Left cardiac atrium (tissue), 4 donors: ENCODE data around the gene RD3L. TPM values are rescaled to one million over a fixed set of nuclear protein-coding genes. Genes with fewer than 3 reads are reported as not detected.

Experiments used
- ATAC-seq, 2 donors: fragments of 200-7000 bp; cut with Tn5 transposase; one replicate each; pipeline ENCODE4 v1.9.1; 2020; ENCODE audit warnings: mild to moderate bottlenecking in 2 of 2, moderate library complexity in 2 of 2
- DNase-seq: peaks from one replicate; pipeline ENCODE4 v3.0.0-alpha.2; 2020
- intact Hi-C, 2 donors: fragments of 100-400 bp; cut with DNase I; formaldehyde crosslinking; loops; one replicate each; pipeline versions ENCODE4 v1.14.1 to v1.15.1; 2022 to 2023
- total RNA-seq, 2 donors: library from RNA; stranded (reverse); fragmentation: NEBNext Ultra II Directional; extraction: Animal tissue kit (Norgen Biotek cat#: 25700); gene quantifications; one replicate each; pipeline ENCODE4 v1.2.1, GENCODE V29; 2021
- donor health status: DM: no; HTN: yes; CAD: no.
- donor health status: DM: no; HTN: yes; CAD: no; lungs with severe emphysema.
- donor health status: DM: yes; HTN: yes; CAD: no.
- donor health status: Dilated cardiomyopathy.

Gene RD3L
- total RNA-seq, 2 donors from 2014 or later, result 11.6 to 14.9 TPM

DNA sequence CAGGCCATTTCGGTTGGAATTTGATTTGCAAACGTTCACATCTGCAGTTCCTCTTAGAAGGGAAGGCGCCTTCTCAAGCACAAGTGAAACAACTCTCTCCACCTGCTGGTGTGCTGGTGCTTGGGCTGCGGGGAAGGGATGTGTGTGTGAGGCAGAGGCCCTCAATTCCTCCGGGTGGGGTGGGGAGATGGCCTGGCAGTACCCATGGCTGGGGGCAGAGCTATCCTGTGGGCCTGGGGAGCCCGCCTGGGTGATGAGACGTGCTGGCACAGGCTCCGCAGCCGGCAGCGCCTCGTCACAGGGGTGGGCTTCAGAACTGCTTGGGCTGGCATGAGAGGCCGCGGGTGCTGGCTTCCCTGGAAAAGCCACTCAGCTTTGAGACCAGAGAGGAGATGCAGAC lies 43.0 kb downstream of the RD3L start:
- DNase-seq (no peak), ATAC-seq (no peak)
- intact Hi-C loops, result loop anchor here in 1 of 2 donors (10.0 kb wide), 1 partner anchor 85 kb away; no protein-coding TSS in a partner anchor

- intact Hi-C loops, result loop anchor here in 1 of 2 donors (10.0 kb wide), 1 partner anchor 84 kb away; no protein-coding TSS in a partner anchor
- ATAC-seq, result no peak
These were observed 43.6 kb downstream of the RD3L start for GRCh38 chr14:103898711-103899110.

DNA sequence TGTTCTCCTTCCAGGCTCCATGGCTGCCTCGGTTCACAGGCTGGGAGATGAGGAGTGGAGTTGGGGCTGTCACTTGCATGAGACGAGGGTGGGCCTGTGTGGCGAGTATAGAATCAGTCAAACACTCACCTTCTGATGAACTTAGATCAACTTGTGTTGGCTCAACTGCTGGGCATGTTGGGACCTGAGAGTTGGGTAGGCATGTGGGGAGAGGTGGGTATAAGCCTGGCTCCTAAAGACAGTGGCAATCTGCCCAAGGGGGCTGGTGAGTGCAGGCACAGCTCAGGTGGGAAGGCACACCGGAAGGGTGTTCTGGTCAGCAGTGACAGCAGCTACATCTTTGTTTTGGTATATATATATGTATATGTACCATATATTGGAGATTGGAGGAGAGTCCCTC lies 44.1 kb downstream of the RD3L start:
- ATAC-seq, result no peak
- DNase-seq, result no peak
- intact Hi-C loops, result loop anchor here in 1 of 2 donors (10.0 kb wide), 1 partner anchor 83 kb away; no protein-coding TSS in a partner anchor

More at GRCh38 chr14:103898711-103899110, 43.6 kb downstream of the RD3L start:
- no peak for DNase-seq

GRCh38 chr14:103897075-103897947 lies 45.0 kb downstream of the RD3L start:
- ATAC-seq (peak; percentile 27 to 48), DNase-seq (no peak)
- intact Hi-C loops, result loop anchor here in 1 of 2 donors (10.0 kb wide), 1 partner anchor 83 kb away; no protein-coding TSS in a partner anchor

- DNase-seq, result no peak
- intact Hi-C loops, result loop anchor here in 1 of 2 donors (10.0 kb wide), 1 partner anchor 82 kb away; no protein-coding TSS in a partner anchor
- ATAC-seq, result no peak
These were observed 45.8 kb downstream of the RD3L start for GRCh38 chr14:103896578-103896977.

GRCh38 chr14:103894723-103895059 lies 47.6 kb downstream of the RD3L start:
- intact Hi-C loops, result loop anchor here in 1 of 2 donors (10.0 kb wide), 1 partner anchor 80 kb away; no protein-coding TSS in a partner anchor
- ATAC-seq, result no peak

GRCh38 chr14:103894034-103894722 lies 48.2 kb downstream of the RD3L start:
- ATAC-seq (no peak), DNase-seq (no peak)
- intact Hi-C loops, result loop anchor here in 1 of 2 donors (10.0 kb wide), 1 partner anchor 79 kb away; no protein-coding TSS in a partner anchor

More at GRCh38 chr14:103894723-103895059, 47.6 kb downstream of the RD3L start:
- no peak for DNase-seq

- intact Hi-C loops, result loop anchor here in 1 of 2 donors (10.0 kb wide), 1 partner anchor 77 kb away; no protein-coding TSS in a partner anchor
- no peak for ATAC-seq
- no peak for DNase-seq
These were observed 50.1 kb downstream of the RD3L start for GRCh38 chr14:103892247-103892646.

DNA sequence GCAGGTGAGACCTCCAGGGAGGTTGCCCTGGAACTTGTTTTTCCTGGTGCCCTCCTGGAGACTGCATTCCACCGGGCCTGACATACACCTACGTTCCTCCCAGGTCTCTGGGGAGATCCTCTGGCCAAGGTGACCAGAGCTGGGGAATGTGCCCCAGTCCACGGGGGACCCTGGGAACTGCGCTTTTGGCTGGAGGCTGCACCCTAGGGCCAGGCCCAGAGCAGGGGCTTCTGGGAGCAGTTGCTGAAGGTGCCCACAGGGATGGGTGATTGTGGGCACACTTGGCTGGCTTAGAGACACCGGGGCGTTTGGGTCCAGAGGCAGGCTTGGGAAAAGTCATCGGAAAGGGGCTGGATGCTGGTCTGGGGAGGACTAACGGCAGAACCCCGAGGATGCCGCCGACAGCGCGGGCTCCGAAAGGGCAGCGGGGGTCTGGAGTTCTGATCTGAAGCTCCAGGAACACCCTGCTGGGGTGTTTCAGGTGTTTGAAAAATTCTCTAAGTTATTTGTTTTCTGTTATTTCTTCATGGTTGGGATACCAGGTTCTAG lies 50.6 kb downstream of the RD3L start:
- no peak for DNase-seq
- intact Hi-C loops, result loop anchor here in 1 of 2 donors (10.0 kb wide), 1 partner anchor 77 kb away; no protein-coding TSS in a partner anchor
- ATAC-seq, result no peak

GRCh38 chr14:103890821-103891666 lies 51.3 kb downstream of the RD3L start:
- intact Hi-C loops, result loop anchor here in 1 of 2 donors (10.0 kb wide), 1 partner anchor 76 kb away; no protein-coding TSS in a partner anchor
- DNase-seq (no peak), ATAC-seq (peak; percentile 8 to 42)

Other genes starting within 250 kb of the RD3L start
- gene XRCC3, start 227.1 kb downstream of the RD3L start, total RNA-seq, result 1 to 10 TPM; 3.8 to 4.4 TPM
- 10 to 100 TPM; 47.0 to 48.7 TPM for gene ZFYVE21, start 226.7 kb downstream of the RD3L start, total RNA-seq
- 10 to 100 TPM; 63.0 to 89.3 TPM for gene PPP1R13B, start 95.0 kb downstream of the RD3L start, total RNA-seq
- gene TDRD9, start 14.1 kb downstream of the RD3L start, total RNA-seq, result 10 to 100 TPM in 1 of 2 donors, 1 to 10 TPM in 1; 3.5 to 12.1 TPM
- gene ASPG, start 143.2 kb upstream of the RD3L start, total RNA-seq, result 100 to 1,000 TPM in 1 of 2 donors, 10 to 100 TPM in 1; 92.0 to 168 TPM
- gene KIF26A, start 196.1 kb upstream of the RD3L start, total RNA-seq, result 1 to 10 TPM; 7.6 to 8.1 TPM